ENCODE data around the gene FAM237B. TPM values are rescaled to one million over a fixed set of nuclear protein-coding genes. Genes with fewer than 3 reads are reported as not detected.

The FAM237B gene
- total and polyA plus RNA-seq, 8 donors: 0.11 to 0.31 (median 0.20) TPM; not detected in 2

DNA sequence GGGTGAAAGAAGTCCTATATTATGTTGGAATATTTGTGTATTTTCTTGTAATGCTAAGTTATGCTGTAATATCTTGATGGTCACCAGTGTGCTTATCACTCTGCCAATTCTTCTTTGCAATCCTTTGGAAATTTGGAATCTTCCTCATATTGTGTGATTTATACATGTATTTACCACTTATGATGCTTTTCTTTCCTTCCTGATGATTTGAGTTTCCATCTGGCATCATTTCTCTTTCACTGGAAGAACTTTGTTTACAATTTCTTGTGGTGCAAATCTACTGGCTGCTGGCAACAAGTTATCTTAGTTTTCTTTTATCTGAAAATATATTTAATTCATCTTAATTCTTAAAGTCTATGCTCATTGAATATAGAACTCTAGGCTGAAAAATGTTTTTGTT is 46.9 kb downstream of the FAM237B start:
- Histone ChIP-seq H3K27me3 (no peaks in the 10 kb centered on the region), H3K9me3 (no peaks in the 10 kb centered on the region), H3K4me1 (no peaks in the 10 kb centered on the region), H3K36me3 (no peaks in the 10 kb centered on the region), H3K4me3 (no peak overlapping the region), H3K27ac (peak overlapping the region in 1 of 2 donors; percentile 55)
- DNase-seq (no peak), ATAC-seq (no peak)
- intact Hi-C loops (cut with DNase I): no loop called here
- TF ChIP-seq, protein P1, sequence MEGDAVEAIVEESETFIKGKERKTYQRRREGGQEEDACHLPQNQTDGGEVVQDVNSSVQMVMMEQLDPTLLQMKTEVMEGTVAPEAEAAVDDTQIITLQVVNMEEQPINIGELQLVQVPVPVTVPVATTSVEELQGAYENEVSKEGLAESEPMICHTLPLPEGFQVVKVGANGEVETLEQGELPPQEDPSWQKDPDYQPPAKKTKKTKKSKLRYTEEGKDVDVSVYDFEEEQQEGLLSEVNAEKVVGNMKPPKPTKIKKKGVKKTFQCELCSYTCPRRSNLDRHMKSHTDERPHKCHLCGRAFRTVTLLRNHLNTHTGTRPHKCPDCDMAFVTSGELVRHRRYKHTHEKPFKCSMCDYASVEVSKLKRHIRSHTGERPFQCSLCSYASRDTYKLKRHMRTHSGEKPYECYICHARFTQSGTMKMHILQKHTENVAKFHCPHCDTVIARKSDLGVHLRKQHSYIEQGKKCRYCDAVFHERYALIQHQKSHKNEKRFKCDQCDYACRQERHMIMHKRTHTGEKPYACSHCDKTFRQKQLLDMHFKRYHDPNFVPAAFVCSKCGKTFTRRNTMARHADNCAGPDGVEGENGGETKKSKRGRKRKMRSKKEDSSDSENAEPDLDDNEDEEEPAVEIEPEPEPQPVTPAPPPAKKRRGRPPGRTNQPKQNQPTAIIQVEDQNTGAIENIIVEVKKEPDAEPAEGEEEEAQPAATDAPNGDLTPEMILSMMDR (IDR thresholded peaks at IDR 0.05): no peak

DNA sequence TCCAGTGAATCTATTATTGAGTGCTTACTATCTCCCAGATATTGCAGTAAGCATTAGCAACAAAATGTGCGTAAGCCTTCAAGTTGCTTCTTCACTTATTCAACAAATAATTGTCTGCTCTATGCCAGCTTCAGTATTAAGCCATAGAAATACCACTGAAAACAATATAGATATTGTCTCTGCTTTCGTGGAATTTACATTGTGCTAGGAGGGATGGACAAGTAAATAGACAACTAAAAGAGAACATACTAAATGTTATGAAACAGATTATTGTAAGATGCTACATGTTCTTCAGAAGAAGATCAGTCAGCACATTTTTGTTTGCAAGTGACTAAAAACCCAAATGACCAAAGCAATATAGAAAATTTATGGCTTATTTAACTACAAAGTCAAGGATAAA is 48.9 kb downstream of the FAM237B start:
- peak overlapping the region in 1 of 2 donors; percentile 55 for H3K27ac ChIP-seq
- H3K4me3 ChIP-seq: no peak overlapping the region
- H3K27me3 ChIP-seq: no peaks in the 10 kb centered on the region
- no peaks in the 10 kb centered on the region for H3K9me3 ChIP-seq
- TF ChIP-seq, protein P1 (IDR thresholded peaks at IDR 0.05): no peak
- ATAC-seq (no peak), DNase-seq (no peak)
- intact Hi-C loops (cut with DNase I): no loop called here
- H3K4me1 ChIP-seq: no peaks in the 10 kb centered on the region
- no peaks in the 10 kb centered on the region for H3K36me3 ChIP-seq

DNA sequence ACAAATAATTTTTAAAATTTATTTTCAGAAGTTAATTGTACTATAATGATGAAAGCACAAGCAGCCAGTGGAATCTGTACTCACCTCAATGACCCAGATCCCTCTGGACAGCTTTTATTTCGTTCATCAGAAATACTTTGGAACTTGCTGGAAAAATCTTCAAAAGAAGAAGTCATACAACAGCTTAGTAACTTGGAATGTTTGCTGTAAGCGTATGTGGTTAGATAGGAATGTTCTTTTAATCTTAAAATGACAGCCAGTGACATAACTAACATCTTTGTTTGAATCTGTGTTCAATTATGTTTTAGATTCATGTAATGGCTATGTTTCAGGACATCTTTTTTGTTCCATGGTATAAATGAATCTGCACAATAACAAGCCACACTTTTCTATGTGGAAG is 49.4 kb downstream of the FAM237B start:
- Histone ChIP-seq H3K27ac (peak overlapping the region in 1 of 2 donors; percentile 58), H3K27me3 (no peaks in the 10 kb centered on the region), H3K4me3 (no peak overlapping the region), H3K4me1 (no peaks in the 10 kb centered on the region), H3K9me3 (no peaks in the 10 kb centered on the region), H3K36me3 (no peaks in the 10 kb centered on the region)
- DNase-seq (no peak), ATAC-seq (peak; percentile 56)
- intact Hi-C loops (cut with DNase I): no loop called here
- TF ChIP-seq, protein P1 (IDR thresholded peaks at IDR 0.05): no peak

DNA sequence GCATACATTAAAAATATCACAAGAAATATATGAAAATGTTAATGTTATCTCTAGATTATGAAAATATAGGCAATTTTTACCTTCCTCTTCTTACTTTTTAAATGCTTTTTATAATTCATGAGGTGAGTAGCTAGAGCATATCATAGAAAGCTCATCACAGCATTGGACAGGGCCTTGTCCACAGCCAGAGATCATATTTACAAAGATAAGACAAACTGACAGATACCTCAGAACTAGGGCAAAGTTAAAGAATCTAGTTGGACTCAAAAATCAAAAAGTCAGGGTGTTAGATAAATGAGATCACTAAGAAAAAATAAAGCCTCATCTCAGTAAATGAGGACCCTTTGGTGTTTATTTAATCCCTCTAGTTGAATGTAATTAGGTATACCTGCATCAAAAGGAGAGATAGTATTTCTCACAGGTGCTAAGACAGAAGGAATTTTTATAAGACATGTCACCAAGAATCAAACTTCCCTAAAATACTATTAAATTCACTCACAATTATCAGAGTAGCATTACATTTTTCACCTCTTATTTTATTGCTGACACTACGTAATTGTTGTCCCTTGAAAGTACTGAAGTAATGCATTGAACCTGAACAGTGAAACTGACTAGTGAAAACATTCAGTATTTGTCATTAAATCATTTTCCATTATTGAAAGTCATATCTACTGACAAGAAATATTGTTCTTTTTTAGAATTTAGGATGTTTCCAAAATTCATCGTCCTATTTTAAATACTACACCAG is 50.5 kb downstream of the FAM237B start:
- ATAC-seq: no peak
- intact Hi-C loops (cut with DNase I): no loop called here

DNA sequence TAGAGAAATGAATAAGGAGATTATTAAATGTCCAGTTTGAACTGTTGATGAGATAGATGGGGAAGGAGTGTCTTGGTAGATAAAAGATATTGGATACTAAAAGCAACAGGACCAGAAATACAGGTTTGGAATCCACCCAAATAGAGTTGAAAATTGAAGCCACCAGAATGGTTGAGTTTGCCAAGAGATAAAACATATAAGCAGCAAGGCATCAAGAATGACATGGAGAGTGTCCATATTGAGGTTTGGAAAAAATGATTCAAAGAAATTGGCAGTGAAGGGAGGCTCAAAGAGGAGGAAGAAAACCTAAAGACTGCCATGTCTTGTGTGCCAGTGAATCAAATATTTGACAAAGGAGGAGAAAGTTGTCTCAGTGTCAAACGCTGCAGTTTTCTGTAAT is 51.9 kb downstream of the FAM237B start:
- ATAC-seq: no peak
- DNase-seq: no peak
- Histone ChIP-seq H3K36me3 (no peaks in the 10 kb centered on the region), H3K27ac (no peak overlapping the region), H3K27me3 (no peaks in the 10 kb centered on the region), H3K4me1 (no peaks in the 10 kb centered on the region), H3K9me3 (no peaks in the 10 kb centered on the region), H3K4me3 (no peak overlapping the region)
- intact Hi-C loops (cut with DNase I): no loop called here
- TF ChIP-seq, protein P1 (IDR thresholded peaks at IDR 0.05): no peak

More for the DNA sequence above, 50.5 kb downstream of the FAM237B start:
- no peak for DNase-seq
- TF ChIP-seq, protein P1 (IDR thresholded peaks at IDR 0.05): no peak
- no peaks in the 10 kb centered on the region for H3K4me1 ChIP-seq
- H3K9me3 ChIP-seq: no peaks in the 10 kb centered on the region
- no peak overlapping the region for H3K4me3 ChIP-seq
- H3K36me3 ChIP-seq: no peaks in the 10 kb centered on the region
- peak overlapping the region in 1 of 2 donors; percentile 58 for H3K27ac ChIP-seq
- H3K27me3 ChIP-seq: no peaks in the 10 kb centered on the region

Measured in left lung (tissue), 10 donors.